BJ (cell line): Measurements from ENCODE around the gene FLACC1. TPM values are rescaled to one million over a fixed set of nuclear protein-coding genes. Genes with fewer than 3 reads are reported as not detected.

Source experiments
- CTCF ChIA-PET: fragments of 350-600 bp; formaldehyde crosslinking; extraction: SDS; loops from one replicate; lab custom pipeline; 2021; ENCODE audit warnings: antibody characterized with exemption, inconsistent platforms; lab: Yijun Ruan, JAX
- POLR2A ChIA-PET: fragments of 300-600 bp; sonication (Branson Sonifier 250); formaldehyde crosslinking; extraction: SDS; loops from one replicate; lab custom pipeline; 2021; ENCODE audit warnings: antibody characterized with exemption; lab: Charles Lee
- DNase-seq: peaks from one replicate; pipeline ENCODE4 v3.0.0-alpha.2; 2011; ENCODE audit warnings: low read depth
- H3K27me3 ChIP-seq: 2 replicates; pipeline ENCODE4 v1.6.0; 2011; ENCODE audit warnings: low read length; ENCODE audit not compliant: control insufficient read depth, insufficient read depth
- H3K36me3 ChIP-seq: 2 replicates; pipeline ENCODE4 v1.5.1; 2011; ENCODE audit warnings: low read length; ENCODE audit not compliant: control insufficient read depth, insufficient read depth
- H3K4me3 ChIP-seq: 2 replicates; pipeline ENCODE4 v1.5.1; 2011; ENCODE audit warnings: low read depth, mild to moderate bottlenecking, control low read depth, low read length
- polyA plus RNA-seq: library from polyadenylated mRNA; depleted of rRNA; stranded (reverse); fragments of >200 nt; gene quantifications from 2 replicates; pipeline ENCODE4 v1.2.3, GENCODE V29; 2011
- TF ChIP-seq, protein P1 (sequence below): IDR thresholded peaks from 2 replicates; pipeline ENCODE4 v1.5.1; 2011; ENCODE audit warnings: low read depth, mild to moderate bottlenecking, control low read depth, inconsistent platforms, low read length, moderate library complexity; ENCODE audit not compliant: insufficient read depth

FLACC1 gene
- polyA plus RNA-seq, 1 experiment = 0.49 TPM

GRCh38 chr2:201269764-201270163 is 87.4 kb downstream of the FLACC1 start:
- DNase-seq = no peak
- ChIA-PET POLR2A (no interaction called here), CTCF (interaction anchor here (0.9 kb wide), 1 partner anchor 9 kb away, joined by 4 read pairs; the partner anchor contains the start of gene CASP8)
- TF ChIP-seq, protein P1, sequence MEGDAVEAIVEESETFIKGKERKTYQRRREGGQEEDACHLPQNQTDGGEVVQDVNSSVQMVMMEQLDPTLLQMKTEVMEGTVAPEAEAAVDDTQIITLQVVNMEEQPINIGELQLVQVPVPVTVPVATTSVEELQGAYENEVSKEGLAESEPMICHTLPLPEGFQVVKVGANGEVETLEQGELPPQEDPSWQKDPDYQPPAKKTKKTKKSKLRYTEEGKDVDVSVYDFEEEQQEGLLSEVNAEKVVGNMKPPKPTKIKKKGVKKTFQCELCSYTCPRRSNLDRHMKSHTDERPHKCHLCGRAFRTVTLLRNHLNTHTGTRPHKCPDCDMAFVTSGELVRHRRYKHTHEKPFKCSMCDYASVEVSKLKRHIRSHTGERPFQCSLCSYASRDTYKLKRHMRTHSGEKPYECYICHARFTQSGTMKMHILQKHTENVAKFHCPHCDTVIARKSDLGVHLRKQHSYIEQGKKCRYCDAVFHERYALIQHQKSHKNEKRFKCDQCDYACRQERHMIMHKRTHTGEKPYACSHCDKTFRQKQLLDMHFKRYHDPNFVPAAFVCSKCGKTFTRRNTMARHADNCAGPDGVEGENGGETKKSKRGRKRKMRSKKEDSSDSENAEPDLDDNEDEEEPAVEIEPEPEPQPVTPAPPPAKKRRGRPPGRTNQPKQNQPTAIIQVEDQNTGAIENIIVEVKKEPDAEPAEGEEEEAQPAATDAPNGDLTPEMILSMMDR = no peak
- no peaks in the 10 kb centered on the region for H3K27me3 ChIP-seq
- peaks cover 5% of the 10 kb centered on the region for H3K36me3 ChIP-seq
- no peak overlapping the region for H3K4me3 ChIP-seq

- Histone ChIP-seq H3K4me3 (no peak overlapping the region), H3K27me3 (no peaks in the 10 kb centered on the region), H3K36me3 (no peaks in the 10 kb centered on the region; the same call in 1 of the 2 replicates)
- CTCF ChIA-PET = interaction anchor here (1.2 kb wide), 1 partner anchor 35 kb away, joined by 3 read pairs; no protein-coding TSS in a partner anchor
- DNase-seq = no peak
- POLR2A ChIA-PET = no interaction called here
- TF ChIP-seq, protein P1 = no peak
Measured at GRCh38 chr2:201267278-201268030, 89.7 kb downstream of the FLACC1 start.

- ChIA-PET POLR2A (no interaction called here), CTCF (interaction anchor here (1.2 kb wide), 1 partner anchor 34 kb away, joined by 3 read pairs; no protein-coding TSS in a partner anchor)
- H3K36me3 ChIP-seq = no peaks in the 10 kb centered on the region; the same call in 1 of the 2 replicates
- H3K27me3 ChIP-seq = no peaks in the 10 kb centered on the region
- TF ChIP-seq, protein P1 = no peak
- H3K4me3 ChIP-seq = no peak overlapping the region
- DNase-seq = no peak
Measured at GRCh38 chr2:201266629-201267028, 90.5 kb downstream of the FLACC1 start.

DNA sequence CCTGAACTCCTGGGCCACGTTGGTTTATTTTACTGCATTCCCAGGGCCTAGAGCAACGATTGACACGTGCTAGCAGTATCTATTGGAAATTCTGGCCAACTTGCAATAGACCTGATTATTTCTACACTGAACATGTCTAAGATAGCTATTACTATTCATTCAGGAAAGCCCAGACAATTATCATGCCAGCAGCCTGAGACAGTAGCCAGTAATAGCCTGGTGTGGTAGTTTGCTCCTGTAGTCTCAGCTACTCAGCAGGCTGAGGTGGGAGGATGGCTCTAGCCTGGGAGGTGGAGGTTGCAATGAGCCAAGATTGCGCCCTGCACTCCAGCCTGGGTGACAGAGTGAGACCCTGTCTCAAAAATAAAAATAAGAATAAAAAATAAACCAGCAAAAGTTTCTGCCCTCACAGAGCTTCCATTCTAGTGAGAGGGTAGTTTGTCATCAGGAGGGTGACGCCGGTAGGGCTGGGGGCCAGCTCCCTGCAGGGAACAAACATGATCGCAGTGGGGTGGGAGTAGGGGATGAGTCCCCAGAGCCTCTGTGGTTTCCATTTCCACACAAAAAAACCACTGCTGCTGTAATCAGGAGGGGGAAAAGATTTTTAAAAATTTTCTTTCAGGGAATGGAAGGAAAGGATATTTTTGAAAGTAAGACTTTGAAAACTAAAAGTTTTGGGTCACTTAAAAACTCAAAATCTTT is 92.5 kb downstream of the FLACC1 start:
- DNase-seq = no peak
- CTCF ChIA-PET = interaction anchor here (1.7 kb wide), 1 partner anchor 28 kb away, joined by 4 read pairs; no protein-coding TSS in a partner anchor
- H3K4me3 ChIP-seq = no peak overlapping the region
- TF ChIP-seq, protein P1 = no peak
- POLR2A ChIA-PET = no interaction called here
- H3K36me3 ChIP-seq = no peaks in the 10 kb centered on the region; the same call in 1 of the 2 replicates
- no peaks in the 10 kb centered on the region for H3K27me3 ChIP-seq

- ChIA-PET POLR2A (no interaction called here), CTCF (no interaction called here)
- Histone ChIP-seq H3K4me3 (no peak overlapping the region), H3K27me3 (no peaks in the 10 kb centered on the region), H3K36me3 (no peaks in the 10 kb centered on the region)
- DNase-seq = no peak
- TF ChIP-seq, protein P1 = no peak
Measured at GRCh38 chr2:201263779-201264178, 93.4 kb downstream of the FLACC1 start.
